ENCODE measurements around the gene SAG.

Gene SAG

GRCh38 chr2:233307565-233307964 lies at the start of gene SAG:
Gene SAG (plus strand): TSS chr2:233307816. CDS start chr2:233309190, 1,374 bp downstream.
- DNase-seq: no peak

GRCh38 chr2:233258211-233258610 lies 49.4 kb upstream of the SAG start:
- DNase-seq: no peak

- no peak for DNase-seq
Measured at GRCh38 chr2:233259730-233260129, 47.9 kb upstream of the SAG start.

- DNase-seq: no peak
Measured at GRCh38 chr2:233260661-233261060, 47.0 kb upstream of the SAG start.

GRCh38 chr2:233261819-233262555 lies 45.6 kb upstream of the SAG start:
- no peak for DNase-seq

GRCh38 chr2:233262562-233262961 lies 45.1 kb upstream of the SAG start:
- DNase-seq: no peak

- no peak for DNase-seq
Measured at GRCh38 chr2:233263045-233263570, 44.5 kb upstream of the SAG start.

- no peak for DNase-seq
Measured at GRCh38 chr2:233264667-233265066, 42.9 kb upstream of the SAG start.

- no peak for DNase-seq
Measured at GRCh38 chr2:233265899-233266431, 41.7 kb upstream of the SAG start.

GRCh38 chr2:233266481-233266880 lies 41.1 kb upstream of the SAG start:
- DNase-seq: no peak

- no peak for DNase-seq
Measured at GRCh38 chr2:233267516-233268245, 39.9 kb upstream of the SAG start.

GRCh38 chr2:233270366-233270765 lies 37.2 kb upstream of the SAG start:
- DNase-seq: no peak

- no peak for DNase-seq
Measured at GRCh38 chr2:233270951-233271350, 36.7 kb upstream of the SAG start.

- no peak for DNase-seq
Measured at GRCh38 chr2:233271693-233272092, 35.9 kb upstream of the SAG start.

- no peak for DNase-seq
Measured at GRCh38 chr2:233273120-233273519, 34.5 kb upstream of the SAG start.

- no peak for DNase-seq
Measured at GRCh38 chr2:233275223-233275622, 32.4 kb upstream of the SAG start.

GRCh38 chr2:233278921-233279320 lies 28.7 kb upstream of the SAG start:
- DNase-seq: no peak

- no peak for DNase-seq
Measured at GRCh38 chr2:233280114-233280693, 27.4 kb upstream of the SAG start.

GRCh38 chr2:233281553-233281952 lies 26.1 kb upstream of the SAG start:
- no peak for DNase-seq

GRCh38 chr2:233281992-233282603 lies 25.5 kb upstream of the SAG start:
- DNase-seq: no peak

- no peak for DNase-seq
Measured at GRCh38 chr2:233285921-233286320, 21.7 kb upstream of the SAG start.

- no peak for DNase-seq
Measured at GRCh38 chr2:233287871-233288270, 19.7 kb upstream of the SAG start.

- no peak for DNase-seq
Measured at GRCh38 chr2:233288663-233289062, 19.0 kb upstream of the SAG start.

Measured in cortex of kidney (tissue), 1 donor.